DOHH2 (cell line): Measurements from ENCODE around the gene PSMB4.
"Not testable (repeated sequence)": the region's sequence is repeated elsewhere in the genome, so short reads cannot be mapped to it uniquely, and the experiment has no call there.

Experiments
- H3F3A ChIP-seq: fragments of 200-600 bp; sonication (generic), shearing (Covaris generic); 2 replicates; pipeline ENCODE4 v1.6.0; 2016; ENCODE audit warnings: antibody characterized with exemption, mild to moderate bottlenecking; ENCODE audit not compliant: control insufficient read depth, insufficient read depth
- H3K27ac ChIP-seq: fragments of 200-600 bp; sonication (generic); 2 replicates; pipeline ENCODE4 v1.5.1; 2014; ENCODE audit warnings: low read depth, mild to moderate bottlenecking, low read length, moderate library complexity
- H3K27me3 ChIP-seq: fragments of 200-600 bp; sonication (generic); 2 replicates; pipeline ENCODE4 v1.6.1; 2014; ENCODE audit warnings: mild to moderate bottlenecking, low read length, mixed read lengths; ENCODE audit not compliant: control insufficient read depth
- H3K36me3 ChIP-seq: fragments of 200-600 bp; sonication (generic); 2 replicates; pipeline ENCODE4 v1.6.1; 2014; ENCODE audit warnings: mild to moderate bottlenecking, low read length, moderate library complexity, mixed read lengths; ENCODE audit not compliant: control insufficient read depth
- H3K4me1 ChIP-seq: fragments of 200-600 bp; sonication (generic); 2 replicates; pipeline ENCODE4 v1.6.1; 2014; ENCODE audit warnings: mild to moderate bottlenecking, low read length, mixed read lengths; ENCODE audit not compliant: control insufficient read depth
- H3K4me2 ChIP-seq: fragments of 200-600 bp; sonication (generic); 2 replicates; pipeline ENCODE4 v1.6.0; 2014; ENCODE audit warnings: mild to moderate bottlenecking, low read length, moderate library complexity
- H3K4me3 ChIP-seq: fragments of 200-600 bp; sonication (generic); 2 replicates; pipeline ENCODE4 v1.5.1; 2014; ENCODE audit warnings: mild to moderate bottlenecking, low read length, mixed read lengths
- H3K79me2 ChIP-seq: fragments of 200-600 bp; sonication (generic); 2 replicates; pipeline ENCODE4 v1.6.1; 2014; ENCODE audit warnings: mild to moderate bottlenecking, low read length, mixed read lengths; ENCODE audit not compliant: control insufficient read depth
- H3K9me2 ChIP-seq: fragments of 200-600 bp; sonication (generic); replicated peaks from 2 replicates; pipeline ENCODE4 v1.6.1; 2014; ENCODE audit warnings: mild to moderate bottlenecking, low read length, mixed read lengths; ENCODE audit not compliant: control insufficient read depth
- H3K9me3 ChIP-seq: fragments of 200-600 bp; sonication (generic); 2 replicates; pipeline ENCODE4 v1.6.1; 2014; ENCODE audit warnings: antibody characterized with exemption, low read length, mixed read lengths; ENCODE audit not compliant: control insufficient read depth, insufficient read depth
- H4K20me1 ChIP-seq: fragments of 200-600 bp; sonication (generic); 2 replicates; pipeline ENCODE4 v1.6.0; 2014; ENCODE audit warnings: low read depth, mild to moderate bottlenecking, antibody characterized with exemption, low read length, moderate library complexity; ENCODE audit not compliant: control insufficient read depth, insufficient read depth
- CTCF ChIP-seq: fragments of 200-600 bp; sonication (generic); IDR thresholded peaks from one replicate; pipeline ENCODE4 v1.5.1; 2014; ENCODE audit warnings: antibody characterized with exemption, mild to moderate bottlenecking, low read depth, low read length; ENCODE audit not compliant: poor library complexity, severe bottlenecking
- EZH2phosphoT487 ChIP-seq: fragments of 200-600 bp; sonication (generic); IDR thresholded peaks from 2 replicates; pipeline ENCODE4 v1.6.1; 2017; ENCODE audit warnings: borderline replicate concordance, mild to moderate bottlenecking, antibody characterized with exemption, low read length, moderate library complexity, mixed read lengths

PSMB4 gene

GRCh38 chr1:151391079-151391563 is 8.3 kb upstream of the PSMB4 start:
- Histone ChIP-seq H3F3A (no peaks in the 10 kb centered on the region), H3K9me2 (no peaks in the 10 kb centered on the region)
- TF ChIP-seq CTCF: no peak
- no peak for TF ChIP-seq EZH2phosphoT487

GRCh38 chr1:151393583-151393982 is 5.8 kb upstream of the PSMB4 start:
- Histone ChIP-seq H3K27ac (no peak overlapping the region), H3K79me2 (no peaks in the 10 kb centered on the region), H3K4me2 (no peak overlapping the region), H3K27me3 (no peaks in the 10 kb centered on the region), H4K20me1 (no peaks in the 10 kb centered on the region), H3K4me1 (peaks cover 2% of the 10 kb centered on the region), H3K4me3 (no peak overlapping the region), H3K36me3 (no peaks in the 10 kb centered on the region), H3K9me3 (no peaks in the 10 kb centered on the region), H3F3A (no peaks in the 10 kb centered on the region), H3K9me2 (no peaks in the 10 kb centered on the region)
- no peak for TF ChIP-seq EZH2phosphoT487
- no peak for TF ChIP-seq CTCF

More at GRCh38 chr1:151391079-151391563, 8.3 kb upstream of the PSMB4 start:
- H3K79me2 ChIP-seq: no peaks in the 10 kb centered on the region
- H4K20me1 ChIP-seq: no peaks in the 10 kb centered on the region
- no peak overlapping the region for H3K4me2 ChIP-seq
- no peak overlapping the region for H3K27ac ChIP-seq
- H3K4me1 ChIP-seq: no peaks in the 10 kb centered on the region
- H3K36me3 ChIP-seq: no peaks in the 10 kb centered on the region
- H3K27me3 ChIP-seq: no peaks in the 10 kb centered on the region
- no peaks in the 10 kb centered on the region for H3K9me3 ChIP-seq
- H3K4me3 ChIP-seq: no peak overlapping the region

GRCh38 chr1:151396265-151396664 is 3.1 kb upstream of the PSMB4 start:
- not testable (repeated sequence) for H3K27ac ChIP-seq, H3F3A ChIP-seq, H3K4me2 ChIP-seq, H3K27me3 ChIP-seq, H3K9me3 ChIP-seq, H3K9me2 ChIP-seq, H3K4me3 ChIP-seq, H4K20me1 ChIP-seq
- H3K36me3 ChIP-seq: peaks cover 18% of the 10 kb centered on the region
- peaks cover 19% of the 10 kb centered on the region for H3K4me1 ChIP-seq
- H3K79me2 ChIP-seq: peaks cover 20% of the 10 kb centered on the region

GRCh38 chr1:151401125-151401788 is 1.9 kb downstream of the PSMB4 start:
- TF ChIP-seq CTCF (no peak), EZH2phosphoT487 (no peak)
- no peaks in the 10 kb centered on the region for H3K9me3 ChIP-seq
- peaks cover 67% of the 10 kb centered on the region for H3K36me3 ChIP-seq
- H3K4me2 ChIP-seq: peak overlapping the region; percentile 86
- H3K79me2 ChIP-seq: peaks cover 36% of the 10 kb centered on the region
- no peaks in the 10 kb centered on the region for H3K27me3 ChIP-seq
- peaks cover 22% of the 10 kb centered on the region for H3K4me1 ChIP-seq
- peaks cover 33% of the 10 kb centered on the region for H3F3A ChIP-seq
- H4K20me1 ChIP-seq: no peaks in the 10 kb centered on the region
- H3K4me3 ChIP-seq: peak overlapping the region; percentile 95
- H3K27ac ChIP-seq: no peak overlapping the region
- no peaks in the 10 kb centered on the region for H3K9me2 ChIP-seq
